GM12892 (cell line): ENCODE measurements around the gene MTHFD1L.

Experiments
- POLR2A ChIP-seq: IDR thresholded peaks from 2 replicates; pipeline ENCODE4 v1.6.1; 2011; ENCODE audit warnings: low read depth, low read length, control low read depth
- POLR2AphosphoS5 ChIP-seq: IDR thresholded peaks from 2 replicates; pipeline ENCODE4 v1.6.1; 2011; ENCODE audit warnings: low read depth, low read length, control low read depth

DNA sequence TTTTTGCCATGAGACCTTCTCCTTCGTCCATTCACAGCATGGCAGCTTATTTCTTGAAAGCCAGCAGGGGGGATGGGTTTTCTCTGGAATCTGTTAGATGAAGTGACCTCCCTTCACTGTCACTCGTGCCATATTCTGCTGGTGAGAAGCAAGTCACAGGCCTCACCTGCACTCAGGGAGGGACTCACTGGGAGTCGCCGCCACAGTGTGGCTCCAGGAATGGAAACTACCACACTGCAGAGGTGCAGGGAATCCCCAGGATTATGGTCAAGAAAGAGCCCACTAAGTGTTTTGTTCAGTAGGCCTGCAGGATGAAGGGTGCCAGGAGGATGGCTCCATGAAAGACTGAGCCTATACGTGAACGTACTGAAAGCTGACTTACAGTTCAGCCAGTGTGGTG lies 213.2 kb downstream of the MTHFD1L start:
- TF ChIP-seq POLR2A, result no peak
- TF ChIP-seq POLR2AphosphoS5, result no peak
